SIG-M5 treated with dmso at 0.1 percent for 504 hours (cell line): ENCODE results near the gene FOXF2.
A peak's percentile ranks its signal among the peaks of the same experiment; 100 is the strongest.
"Not testable (repeated sequence)": the region's sequence is repeated elsewhere in the genome, so short reads cannot be mapped to it uniquely, and the experiment has no call there.

Experiments used
- DNase-seq: peaks from one replicate; lab custom pipeline; 2025; ENCODE audit not compliant: unreplicated experiment; lab: John Stamatoyannopoulos, UW

FOXF2 gene

DNA sequence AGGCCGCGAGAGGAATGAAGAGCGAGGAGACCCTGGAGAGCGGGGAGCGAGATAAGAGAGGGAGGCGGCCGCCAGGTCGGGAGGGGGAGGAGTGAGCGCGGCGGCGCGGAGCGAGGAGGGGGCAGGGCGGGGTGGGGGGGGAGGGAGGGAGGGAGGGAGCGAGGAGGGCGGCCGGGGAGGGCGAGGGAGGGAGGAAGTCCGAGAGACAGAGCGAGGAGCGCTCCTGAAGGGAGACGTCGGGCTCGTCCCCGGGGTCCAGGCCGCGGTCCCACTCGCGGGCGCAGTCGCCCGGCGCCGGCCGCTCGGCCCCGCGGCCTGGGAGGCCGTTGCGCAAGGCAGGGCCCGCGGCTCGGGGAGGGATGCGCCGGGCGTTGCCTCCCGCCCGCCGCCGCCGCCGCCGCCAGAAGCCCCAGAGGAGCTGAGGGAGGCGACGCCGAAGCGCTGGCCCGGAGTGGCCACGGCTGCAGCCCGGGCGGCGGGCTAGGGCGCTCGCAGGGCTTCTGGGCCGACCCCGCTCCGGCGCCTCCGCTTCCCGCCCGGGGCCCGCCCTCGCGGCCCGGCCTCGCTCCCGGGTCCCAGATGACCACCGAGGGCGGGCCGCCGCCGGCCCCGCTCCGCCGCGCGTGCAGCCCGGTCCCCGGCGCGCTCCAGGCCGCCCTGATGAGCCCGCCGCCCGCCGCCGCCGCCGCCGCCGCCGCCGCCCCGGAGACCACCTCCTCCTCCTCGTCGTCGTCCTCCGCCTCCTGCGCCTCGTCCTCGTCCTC lies at the start of gene FOXF2:
TSS of gene FOXF2 (plus strand) at position 208 of the 764 bp plus-strand sequence. CDS start at position 580, 372 bp downstream.
- DNase-seq = no peak

DNA sequence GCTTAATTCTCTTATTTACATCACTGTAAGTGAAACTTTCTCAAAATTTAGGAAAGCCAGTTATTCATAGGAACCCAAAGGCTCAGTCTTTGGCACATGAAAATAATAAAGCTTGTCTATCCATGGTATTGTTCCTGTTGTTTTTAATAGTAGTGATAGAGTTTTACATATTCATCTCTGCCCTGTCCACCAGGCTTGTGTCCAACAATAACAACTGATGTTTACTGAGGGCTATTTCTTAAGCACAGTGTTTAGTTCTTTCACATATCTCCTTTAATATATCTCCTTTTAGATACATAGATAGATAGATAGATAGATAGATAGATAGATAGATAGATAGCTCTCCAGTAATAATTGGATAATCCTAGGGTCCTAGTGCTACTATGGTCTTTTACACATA lies 43.3 kb upstream of the FOXF2 start:
- DNase-seq = no peak

DNA sequence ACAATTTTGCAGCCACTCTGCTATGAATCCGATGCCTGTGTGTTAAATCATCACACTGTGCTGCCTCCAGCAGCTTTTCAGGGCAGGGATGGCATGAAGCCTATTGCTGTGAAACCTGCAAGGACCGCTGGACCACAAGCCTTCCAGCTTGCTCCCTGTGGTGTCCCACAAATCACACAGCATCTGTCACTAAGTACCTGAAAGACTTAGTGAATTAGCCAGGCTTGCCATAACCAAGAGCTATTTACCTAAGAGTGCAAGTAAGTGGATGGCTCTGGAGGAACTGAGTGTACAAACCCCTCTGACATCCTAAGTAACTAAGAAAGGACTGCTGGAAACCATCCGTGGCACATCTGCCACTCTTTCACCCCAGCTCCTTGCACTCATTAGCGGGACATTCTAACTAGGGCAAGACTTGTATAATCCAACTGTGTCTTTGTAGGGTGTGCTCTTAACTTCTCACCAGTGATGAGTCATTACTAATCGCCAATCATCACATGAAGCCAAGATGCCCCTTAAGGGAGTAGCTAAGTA lies 42.8 kb upstream of the FOXF2 start:
- DNase-seq = no peak

DNA sequence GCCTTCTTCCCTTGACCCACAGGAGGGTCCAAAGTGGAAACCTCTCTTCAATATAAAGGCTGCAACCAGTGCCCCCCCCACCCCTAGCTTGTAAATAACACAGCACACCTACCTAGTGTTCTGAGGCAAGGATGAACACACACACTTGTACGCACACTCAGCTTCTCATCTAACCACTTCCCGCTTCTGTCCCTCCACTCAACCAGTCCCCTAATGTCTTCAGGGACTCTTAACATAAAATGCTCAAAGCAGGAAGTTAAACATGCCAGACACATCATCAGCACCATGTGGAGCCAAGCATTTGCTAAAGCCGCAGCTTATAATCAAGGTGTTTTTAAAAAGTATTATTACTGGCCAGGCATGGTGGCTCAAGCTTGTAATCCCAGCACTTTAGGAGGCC lies 42.2 kb upstream of the FOXF2 start:
- DNase-seq = no peak

DNA sequence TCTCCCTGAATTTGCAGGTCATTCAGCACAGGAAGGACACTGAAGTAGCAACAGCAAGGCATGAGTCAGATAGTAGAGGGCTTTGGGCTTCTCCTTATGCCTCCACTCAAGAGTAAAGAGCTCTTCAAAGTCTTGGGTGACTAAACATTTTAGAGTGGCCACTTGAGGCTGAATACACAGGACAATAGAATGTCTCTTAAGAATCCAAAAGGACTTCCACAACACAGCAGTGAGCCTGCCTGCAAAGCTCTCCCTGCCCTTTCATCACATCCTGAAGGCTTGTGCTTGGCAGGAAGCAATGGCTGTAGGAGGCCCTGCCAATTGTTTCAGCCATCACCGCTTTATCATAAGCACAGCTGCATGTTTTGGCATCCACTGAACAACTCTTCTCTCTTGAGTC lies 40.7 kb upstream of the FOXF2 start:
- DNase-seq = no peak

DNA sequence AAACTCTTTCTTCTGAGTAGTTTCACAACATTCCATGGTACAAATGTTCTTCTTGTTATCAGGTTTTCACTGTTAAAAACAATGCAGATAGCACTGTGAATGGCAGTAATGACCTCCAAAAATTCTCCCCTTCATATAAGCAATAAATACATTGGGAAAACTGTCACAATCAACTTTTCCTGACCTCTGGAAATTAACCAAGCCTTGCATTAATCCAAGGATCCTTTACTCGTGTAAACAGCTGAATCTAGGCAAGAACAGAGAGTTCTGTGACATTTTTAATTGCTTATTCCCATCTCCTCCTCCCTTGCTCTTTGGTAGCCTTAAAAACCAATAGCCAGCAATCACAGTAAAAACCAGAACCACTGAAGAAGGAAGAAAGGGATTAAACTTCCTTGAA lies 39.7 kb upstream of the FOXF2 start:
- no peak for DNase-seq

DNA sequence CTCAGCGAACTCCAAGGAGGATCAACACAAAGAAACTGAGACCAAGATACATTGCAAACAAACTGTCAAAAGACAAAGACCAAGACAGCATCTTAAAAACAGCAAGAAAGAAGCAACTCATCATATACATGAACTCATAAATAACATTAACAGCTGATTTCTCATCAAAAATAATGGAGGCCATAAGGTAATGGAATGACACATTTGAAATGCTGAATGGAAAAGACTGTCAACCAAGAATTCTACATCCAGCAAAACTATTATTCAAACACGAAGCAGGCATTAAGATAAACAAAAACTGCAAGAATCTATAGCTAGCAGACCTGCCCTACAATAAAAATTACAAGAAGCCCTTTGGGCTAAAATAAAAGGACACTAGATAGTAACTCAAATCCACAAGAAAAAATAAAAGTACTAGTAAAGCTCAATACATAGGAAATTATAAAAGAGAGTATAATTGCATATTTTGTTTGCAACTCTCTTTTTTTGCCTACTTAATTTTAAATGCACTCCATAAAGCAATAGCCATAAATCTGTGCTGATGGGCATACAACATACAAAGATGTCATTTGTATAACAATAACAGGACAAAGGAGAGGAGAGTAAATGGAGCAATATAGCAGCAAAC lies 37.9 kb upstream of the FOXF2 start:
- DNase-seq = no peak

DNA sequence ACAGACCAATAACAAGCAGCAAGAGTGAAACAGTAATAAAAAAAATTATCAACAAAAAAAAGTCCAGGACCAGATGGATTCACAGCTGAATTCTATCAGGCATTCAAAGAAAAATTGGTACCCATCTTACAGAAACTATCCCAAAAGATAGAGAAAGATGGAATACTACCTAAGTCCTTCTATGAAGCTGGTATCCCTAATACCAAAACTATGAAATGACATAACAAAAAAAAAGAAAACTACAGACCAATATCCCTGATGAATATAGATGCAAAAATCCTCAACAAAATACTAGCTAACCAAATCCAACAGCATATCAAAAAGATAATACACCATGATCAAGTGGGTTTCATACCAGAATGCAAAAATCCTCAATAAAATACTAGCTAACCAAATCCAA lies 34.3 kb upstream of the FOXF2 start:
- not testable (repeated sequence) for DNase-seq

DNA sequence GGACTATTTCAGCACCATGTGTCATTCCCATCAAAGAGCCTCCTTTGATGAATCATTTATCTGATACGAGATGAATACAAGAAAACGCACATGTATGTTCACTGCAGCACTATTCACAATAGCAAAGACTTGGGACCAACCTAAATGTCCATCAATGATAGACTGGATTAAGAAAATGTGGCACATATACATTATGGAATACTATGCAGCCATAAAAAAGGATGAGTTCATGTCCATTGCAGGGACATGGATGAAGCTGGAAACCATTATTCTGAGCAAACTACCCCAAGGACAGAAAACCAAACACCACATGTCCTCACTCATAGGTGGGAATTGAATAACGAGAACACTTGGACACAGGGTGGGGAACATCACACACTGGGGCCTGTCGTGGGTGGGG lies 27.7 kb upstream of the FOXF2 start:
- not testable (repeated sequence) for DNase-seq

DNA sequence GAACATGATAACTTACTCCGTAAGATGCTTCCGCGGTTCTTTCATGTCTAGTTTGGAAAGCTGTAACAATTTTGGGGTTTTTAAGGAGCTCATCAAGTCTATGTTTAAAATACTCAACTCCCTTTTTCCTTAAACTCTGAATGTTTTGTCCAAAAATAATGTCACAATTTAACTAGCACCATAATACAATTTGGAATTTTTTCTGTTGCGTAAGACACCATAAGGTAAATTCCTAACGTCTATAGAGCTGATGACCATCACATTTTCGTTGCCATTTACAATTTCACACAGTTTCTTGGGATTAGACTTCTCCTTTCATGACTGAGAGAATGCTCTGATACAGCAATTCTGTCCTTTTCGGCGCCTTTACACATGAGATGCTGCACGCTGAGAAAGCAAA lies 26.7 kb upstream of the FOXF2 start:
- no peak for DNase-seq

DNA sequence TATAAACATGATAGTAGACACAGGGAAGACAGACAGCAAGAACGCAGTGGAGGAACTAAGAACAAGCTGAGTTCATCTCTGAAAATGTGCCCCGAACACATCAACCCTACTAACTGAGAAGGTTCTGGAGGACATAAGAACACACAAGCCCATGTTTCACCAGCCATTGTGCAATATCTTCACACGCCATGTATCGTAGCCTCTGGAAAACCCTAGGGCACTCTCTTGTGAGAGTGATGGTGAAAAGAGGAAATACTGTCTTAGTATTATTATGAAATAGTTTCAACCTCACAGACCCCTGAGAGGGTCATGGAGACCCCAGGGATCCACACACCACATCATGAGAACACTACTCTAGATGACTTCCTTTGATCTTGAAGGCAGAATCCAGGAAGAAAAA lies 26.1 kb upstream of the FOXF2 start:
- DNase-seq = peak; percentile 43

DNA sequence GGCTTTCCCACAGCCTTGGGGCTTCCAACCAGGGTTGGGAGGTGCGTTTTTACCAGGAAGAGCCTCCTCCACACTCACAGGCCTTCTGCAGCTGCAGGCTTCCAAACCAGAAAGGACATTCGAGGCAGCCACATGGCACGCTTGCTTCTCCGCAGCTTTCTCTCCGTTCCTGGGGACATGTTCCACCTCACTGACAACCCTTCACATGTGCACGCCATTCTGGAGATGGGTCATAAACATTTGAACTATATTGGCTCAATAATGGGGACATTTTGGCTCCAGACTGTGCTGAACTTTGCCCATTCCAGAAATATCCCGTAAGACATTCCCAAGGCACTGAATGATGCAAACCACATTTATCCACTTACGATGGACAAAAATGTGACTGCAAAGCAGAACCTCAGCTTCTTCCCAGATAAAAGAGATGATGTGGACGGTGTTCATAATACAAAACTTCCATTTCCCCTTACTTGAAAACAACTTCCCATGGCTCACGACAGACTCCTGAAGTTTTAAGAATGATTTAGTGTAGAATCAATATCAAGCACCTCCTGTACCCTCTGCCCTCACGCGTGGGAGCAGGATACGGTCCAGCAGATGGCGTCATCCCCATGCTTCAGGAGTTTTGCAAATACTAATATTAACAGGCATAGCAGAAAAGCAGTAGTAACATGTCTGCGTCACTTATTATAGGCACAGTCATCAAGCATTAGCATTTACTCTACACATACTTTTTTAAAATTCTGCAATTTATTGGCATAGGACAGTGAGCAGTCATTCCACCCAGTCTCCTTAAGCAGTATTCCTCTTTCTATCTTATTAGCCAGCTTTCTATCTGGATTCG lies 25.4 kb upstream of the FOXF2 start:
- DNase-seq = no peak

DNA sequence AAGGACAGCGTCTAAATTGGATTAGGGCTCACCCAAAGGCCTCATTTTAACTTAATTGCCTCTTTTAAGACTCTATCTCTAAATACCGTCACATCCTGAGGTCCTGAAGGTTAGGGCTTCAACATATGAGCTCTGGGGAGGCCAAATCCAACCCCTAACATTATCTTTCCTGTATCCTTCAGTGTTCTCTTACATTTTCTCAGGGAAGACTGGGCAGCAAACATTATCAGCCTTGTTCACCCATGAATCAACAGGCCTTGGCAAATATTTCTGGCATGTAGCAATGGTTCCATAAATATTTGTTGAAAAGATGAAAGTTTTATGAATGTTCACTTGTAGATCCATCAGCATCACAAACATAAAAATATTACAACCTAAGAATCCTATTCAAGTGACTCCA lies 24.6 kb upstream of the FOXF2 start:
- DNase-seq = no peak

DNA sequence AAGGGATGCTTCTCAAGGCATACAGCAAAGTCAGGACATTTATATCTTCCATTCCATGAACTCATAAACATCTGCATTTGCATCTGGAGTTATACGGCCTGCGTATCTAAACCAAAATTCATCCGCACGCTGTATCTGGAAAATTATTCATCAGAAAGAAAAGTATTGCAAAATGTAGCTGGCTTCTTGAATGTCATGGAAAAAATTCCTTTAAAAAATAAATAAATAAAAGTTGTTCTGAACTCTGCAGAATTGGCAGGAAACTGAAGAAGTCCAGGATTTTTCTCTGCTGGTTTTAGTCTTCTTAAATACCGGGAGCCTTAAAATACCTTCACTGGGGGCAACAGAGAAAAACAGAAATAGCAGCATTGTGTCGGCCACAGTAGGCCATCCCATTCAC lies 23.7 kb upstream of the FOXF2 start:
- DNase-seq = no peak

DNA sequence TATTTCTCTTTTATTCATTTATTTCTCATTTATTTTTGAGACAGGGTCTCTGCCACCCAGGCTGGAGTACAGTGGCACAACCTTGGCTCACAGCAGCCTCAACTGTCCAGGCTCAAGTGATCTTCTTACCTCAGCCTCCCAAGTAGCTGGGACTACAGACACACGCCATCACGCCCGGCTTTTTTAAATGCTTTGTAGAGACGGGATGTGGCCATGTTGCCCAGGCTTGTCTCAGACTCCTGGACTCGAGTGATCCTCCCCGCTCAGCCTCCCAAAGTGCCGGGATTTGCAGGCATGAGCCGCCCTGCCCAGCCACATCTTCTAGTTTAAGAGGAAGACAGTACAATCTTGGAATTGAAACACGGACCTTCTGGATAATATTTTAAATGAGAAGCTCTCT lies 21.6 kb upstream of the FOXF2 start:
- no peak for DNase-seq

DNA sequence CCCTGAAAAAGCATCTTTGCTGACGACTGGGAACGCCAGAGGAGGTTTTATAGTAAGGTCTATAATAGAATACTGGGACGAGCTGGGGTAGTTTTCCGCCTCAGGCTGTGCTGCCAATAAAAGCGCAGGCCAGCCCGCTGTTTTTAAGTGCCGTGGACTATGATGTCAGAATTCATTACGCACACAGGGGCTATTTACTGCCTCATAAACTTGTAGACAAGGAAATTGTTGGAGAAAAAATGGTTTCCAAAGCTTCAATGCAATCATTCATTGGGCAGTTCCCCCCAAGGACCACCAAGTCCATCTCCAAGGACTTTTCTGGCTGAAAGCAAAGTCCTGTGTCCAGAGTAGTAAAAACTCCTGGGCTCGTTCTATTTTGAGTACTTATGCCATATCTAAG lies 20.4 kb upstream of the FOXF2 start:
- DNase-seq = no peak

DNA sequence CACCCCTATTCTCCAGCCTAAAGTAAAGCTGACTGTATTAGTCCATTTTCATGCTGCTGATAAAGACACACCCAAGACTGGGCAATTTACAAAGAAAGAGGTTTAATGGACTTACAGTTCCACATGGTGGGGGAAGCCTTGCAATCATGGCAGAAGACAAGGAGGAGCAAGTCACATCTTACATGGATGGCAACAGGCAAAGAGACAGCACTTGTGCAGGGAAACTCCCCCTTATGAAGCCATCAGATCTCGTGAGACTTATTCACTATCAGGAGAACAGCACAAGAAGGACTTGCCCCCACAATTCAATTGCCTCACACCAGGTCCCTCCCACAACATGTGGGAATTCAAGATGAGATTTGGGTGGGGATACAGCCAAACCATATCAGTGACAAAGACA lies 19.7 kb upstream of the FOXF2 start:
- DNase-seq = not testable (repeated sequence)

DNA sequence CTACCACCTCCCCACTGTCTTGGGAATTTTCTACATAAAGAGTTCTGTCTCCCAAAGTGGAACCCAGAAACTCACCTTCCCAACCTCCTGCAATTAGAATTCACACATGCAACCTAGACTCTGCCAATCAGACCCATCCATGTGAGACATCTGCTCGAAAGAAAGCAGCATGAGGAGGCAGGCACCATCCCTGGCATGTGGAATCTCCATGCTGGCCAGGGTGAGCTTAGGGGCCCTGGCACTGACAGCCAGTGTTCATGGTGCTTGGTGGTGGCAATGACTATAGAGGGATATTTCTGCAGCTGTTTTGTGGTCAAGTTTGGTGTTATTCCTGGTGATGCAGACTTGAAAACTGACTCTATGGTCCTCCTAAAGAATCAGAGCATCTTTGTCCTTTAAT lies 17.4 kb upstream of the FOXF2 start:
- DNase-seq = no peak

DNA sequence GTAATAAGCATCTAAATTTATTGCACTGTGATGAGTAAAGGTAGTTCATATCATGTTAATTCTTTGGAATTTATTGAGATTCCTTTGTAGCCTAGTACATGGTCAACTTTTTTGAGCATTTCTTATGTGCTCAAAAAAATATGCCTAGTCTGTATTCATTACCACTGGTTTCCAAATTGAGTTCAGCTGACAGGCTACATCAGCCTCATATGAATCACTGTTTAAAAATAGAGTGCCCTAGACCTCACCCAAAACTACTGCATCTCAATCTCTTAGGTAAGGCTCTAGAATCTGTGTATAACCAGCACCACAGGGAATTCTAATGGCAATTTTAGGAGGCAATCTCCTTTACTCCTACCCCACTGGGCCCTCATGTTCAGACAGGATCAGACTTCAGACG lies 16.7 kb upstream of the FOXF2 start:
- no peak for DNase-seq

DNA sequence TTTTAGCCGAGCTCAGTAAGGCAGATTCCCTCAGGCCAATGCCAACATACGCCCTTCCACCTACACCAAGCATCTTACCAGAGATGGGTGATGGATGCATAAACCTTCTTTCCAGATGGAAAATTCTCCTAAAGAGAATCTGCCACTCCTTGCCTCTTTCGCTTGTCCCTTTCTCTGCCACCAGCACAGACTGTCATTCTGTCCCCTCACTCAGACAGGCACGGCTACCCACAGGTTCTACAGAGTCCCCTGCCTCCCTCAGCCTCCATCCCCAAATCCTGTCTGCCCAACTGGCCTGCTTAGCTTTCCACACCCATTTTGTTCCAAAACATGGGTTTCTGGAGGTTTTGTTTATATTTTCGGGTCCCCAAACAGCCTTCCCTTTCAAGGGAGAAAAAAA lies 12.7 kb upstream of the FOXF2 start:
- no peak for DNase-seq

DNA sequence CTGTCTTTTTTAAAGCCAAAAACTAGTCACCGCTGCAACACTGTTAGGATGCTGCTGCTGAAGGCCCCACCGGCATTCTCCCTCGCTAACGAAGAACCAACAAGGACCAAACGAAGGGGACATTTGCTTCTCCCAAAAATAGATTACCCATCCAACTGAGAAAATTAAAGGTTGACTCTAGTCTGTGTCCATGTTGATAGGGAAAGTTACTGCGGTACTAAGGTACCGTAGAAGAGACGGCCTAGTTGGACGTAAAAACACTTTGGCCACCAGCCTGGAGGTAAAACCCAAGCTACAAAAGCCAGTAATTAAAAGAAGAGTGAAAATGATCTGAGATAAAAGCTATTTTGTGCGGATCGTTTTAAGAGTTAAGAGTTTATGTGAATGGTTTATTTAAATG lies 11.8 kb upstream of the FOXF2 start:
- no peak for DNase-seq
